PC-9 (cell line): Measurements from ENCODE around the gene ORMDL3. TPM values are rescaled to one million over a fixed set of nuclear protein-coding genes. Genes with fewer than 3 reads are reported as not detected.
A peak's percentile ranks its signal among the peaks of the same experiment; 100 is the strongest.

ENCODE experiments used
- Bru-seq: library from RNA; stranded (reverse); fragments of 400-500 nt; gene quantifications from one replicate; lab custom pipeline; 2021; lab: Mats Ljungman, UMichigan
- BruChase-seq, 2 experiments: library from RNA; stranded (reverse); fragments of 400-500 nt; gene quantifications; one replicate each; lab custom pipeline; 2021; lab: Mats Ljungman, UMichigan
- BruUV-seq: library from RNA; stranded (reverse); fragments of 400-500 nt; replicated peaks from 2 replicates; lab custom pipeline; 2021; lab: Mats Ljungman, UMichigan
- CTCF ChIA-PET: fragments of 300-600 bp; sonication (Branson Sonifier 250); formaldehyde crosslinking; loops from one replicate; lab custom pipeline; 2022; ENCODE audit warnings: antibody characterized with exemption; lab: Charles Lee
- POLR2A ChIA-PET: fragments of 300-600 bp; sonication (Branson Sonifier 250); formaldehyde crosslinking; loops from one replicate; lab custom pipeline; 2022; ENCODE audit warnings: antibody characterized with exemption; ENCODE audit not compliant: unreplicated experiment; lab: Charles Lee
- DNase-seq, 2 experiments: peaks; one replicate each; pipeline versions ENCODE4 v3.0.0 to v3.0.0-alpha.2; 2015 to 2022; ENCODE audit warnings: mixed read lengths in 1 of 2
- H2AFZ ChIP-seq: fragments of 200-600 bp; sonication (generic); 2 replicates; pipeline ENCODE4 v1.8.1; 2017; ENCODE audit warnings: antibody characterized with exemption
- H3F3A ChIP-seq: fragments of 200-600 bp; sonication (generic); 2 replicates; pipeline ENCODE4 v1.8.1; 2017; ENCODE audit warnings: antibody characterized with exemption, mild to moderate bottlenecking, low read depth; ENCODE audit not compliant: insufficient read depth
- H3K27ac ChIP-seq: fragments of 200-600 bp; sonication (generic); 2 replicates; pipeline ENCODE4 v1.6.1; 2016; ENCODE audit warnings: mixed run types
- H3K27me3 ChIP-seq: fragments of 200-600 bp; sonication (generic); 2 replicates; pipeline ENCODE4 v1.6.1; 2016; ENCODE audit warnings: low read depth, mixed run types; ENCODE audit not compliant: insufficient read depth
- H3K36me3 ChIP-seq: fragments of 200-600 bp; sonication (generic); 2 replicates; pipeline ENCODE4 v1.6.1; 2016; ENCODE audit warnings: low read depth, mixed run types
- H3K4me1 ChIP-seq: fragments of 200-600 bp; sonication (generic); replicated peaks from 2 replicates; pipeline ENCODE4 v1.6.1; 2016; ENCODE audit warnings: mixed run types; ENCODE audit not compliant: insufficient read depth
- H3K4me2 ChIP-seq: fragments of 200-600 bp; sonication (generic); 2 replicates; pipeline ENCODE4 v1.6.1; 2017; ENCODE audit warnings: mixed run types
- H3K4me3 ChIP-seq: fragments of 200-600 bp; sonication (generic); 2 replicates; pipeline ENCODE4 v1.6.1; 2016; ENCODE audit warnings: mixed run types
- H3K79me2 ChIP-seq: fragments of 200-600 bp; sonication (generic); 2 replicates; pipeline ENCODE4 v1.6.1; 2017; ENCODE audit warnings: low read depth, mixed run types
- H3K9me2 ChIP-seq: fragments of 200-600 bp; sonication (generic); 2 replicates; pipeline ENCODE4 v1.8.1; 2017; ENCODE audit warnings: mild to moderate bottlenecking; ENCODE audit not compliant: insufficient read depth
- H3K9me3 ChIP-seq: fragments of 200-600 bp; sonication (generic); 2 replicates; pipeline ENCODE4 v1.8.1; 2016; ENCODE audit warnings: low read depth; ENCODE audit not compliant: insufficient read depth
- H4K20me1 ChIP-seq: fragments of 200-600 bp; sonication (generic); 2 replicates; pipeline ENCODE4 v1.8.1; 2017; ENCODE audit not compliant: insufficient read depth
- CTCF ChIP-seq: fragments of 200-600 bp; sonication (generic); conservative IDR thresholded peaks from 2 replicates; pipeline ENCODE4 v1.6.1; 2017; ENCODE audit warnings: mixed run types, antibody characterized with exemption, mild to moderate bottlenecking, moderate library complexity
- EZH2 ChIP-seq: fragments of 200-600 bp; sonication (generic); IDR thresholded peaks from 2 replicates; pipeline ENCODE4 v1.8.0; 2017; ENCODE audit warnings: antibody characterized with exemption, low read depth
- intact Hi-C: fragments of 100-400 bp; cut with micrococcal nuclease; formaldehyde crosslinking; loops from one replicate; pipeline ENCODE4 v1.10.0; 2022; ENCODE audit not compliant: unreplicated experiment
- long read RNA-seq: library from polyadenylated mRNA; stranded (forward); transcript quantifications from one replicate; pipeline ENCODE4 v2.0.0, GENCODE V29; 2022
- total RNA-seq: library from RNA; stranded (reverse); gene quantifications from 2 replicates; pipeline ENCODE4 v1.2.3, GENCODE V29; 2021

Gene ORMDL3
- 51.1 and 68.1 TPM in 2 replicates for total RNA-seq
- Bru-seq, nascent RNA, result percentile 58 among the genes with signal in this experiment
- percentile 86 among the genes with signal in this experiment for BruChase-seq, experiment 1, labeled RNA remaining after a 2-hour chase
- BruChase-seq, experiment 2, labeled RNA remaining after a 6-hour chase, result percentile 91 among the genes with signal in this experiment
- long read RNA-seq, partial matches to known transcripts, result 0 of 1 reads
- long read RNA-seq, other reads (novel, unspliced or antisense), result 0 of 1 reads

- peaks cover 27% of the 10 kb centered on the region for H3F3A ChIP-seq
- no peaks in the 10 kb centered on the region for H3K27me3 ChIP-seq
- no peaks in the 10 kb centered on the region for H3K36me3 ChIP-seq
- no peaks in the 10 kb centered on the region for H3K9me3 ChIP-seq
- peaks cover 35% of the 10 kb centered on the region for H3K4me1 ChIP-seq
- peak within 1 kb of the TSS; percentile 95 for H3K4me2 ChIP-seq
- H3K4me3 ChIP-seq, result peak within 1 kb of the TSS; percentile 98
- H3K27ac ChIP-seq, result peak within 1 kb of the TSS; percentile 89
- BruUV-seq, result no TSS peak
- H4K20me1 ChIP-seq, result peaks cover 14% of the 10 kb centered on the region; the same call in 1 of the 2 replicates
- intact Hi-C loops, result loop anchor here (5.0 to 10.0 kb wide), 2 partner anchors 155 to 173 kb away; no protein-coding TSS in a partner anchor
- peak; percentile 77 to 88 for DNase-seq
- peaks cover 25% of the 10 kb centered on the region for H3K79me2 ChIP-seq
- ChIA-PET POLR2A (interaction anchor here (0.6 to 0.7 kb wide), 2 partner anchors 188 to 291 kb away, joined by 4 to 5 read pairs; no protein-coding TSS in a partner anchor), CTCF (no interaction called here)
- H2AFZ ChIP-seq, result peak within 1 kb of the TSS; percentile 97
- TF ChIP-seq CTCF (no peak), EZH2 (no peak)
- no peaks in the 10 kb centered on the region for H3K9me2 ChIP-seq
Observed at GRCh38 chr17:39927101-39927928, at the start of gene ORMDL3, which contains the start of gene LRRC3C. TSS of gene ORMDL3 (minus strand) at chr17:39927601. CDS start at chr17:39924203, 3,398 bp downstream. TSS of gene LRRC3C (plus strand) at chr17:39927732. CDS start at chr17:39941524, 13,792 bp downstream.

GRCh38 chr17:39975801-39976200 lies 48.4 kb upstream of the ORMDL3 start:
- Histone ChIP-seq H3K4me2 (no peak overlapping the region), H3K27me3 (0 out of 2 replicates have a peak, but pooled peaks cover 5% of the 10 kb centered on the region), H3K36me3 (no peaks in the 10 kb centered on the region), H3K4me3 (no peak overlapping the region), H3K9me2 (no peaks in the 10 kb centered on the region), H3F3A (no peaks in the 10 kb centered on the region), H3K27ac (no peak overlapping the region), H4K20me1 (no peaks in the 10 kb centered on the region), H2AFZ (no peak overlapping the region), H3K79me2 (peaks cover 1% of the 10 kb centered on the region), H3K9me3 (no peaks in the 10 kb centered on the region), H3K4me1 (no peaks in the 10 kb centered on the region)
- DNase-seq, result no peak
- intact Hi-C loops, result no loop called here
- CTCF ChIA-PET, result no interaction called here
- POLR2A ChIA-PET, result interaction anchor here (0.7 kb wide), 3 partner anchors 12 to 1421 kb away, joined by 3 to 6 read pairs (median 4); no protein-coding TSS in a partner anchor
- BruUV-seq, result no TSS peak
- no peak for TF ChIP-seq CTCF
- no peak for TF ChIP-seq EZH2

GRCh38 chr17:39974433-39974832 lies 47.0 kb upstream of the ORMDL3 start:
- CTCF ChIA-PET, result no interaction called here
- TF ChIP-seq CTCF, result no peak
- no peak for TF ChIP-seq EZH2
- intact Hi-C loops, result no loop called here

More at GRCh38 chr17:39974433-39974832, 47.0 kb upstream of the ORMDL3 start:
- Histone ChIP-seq H3K27ac (no peak overlapping the region), H4K20me1 (no peaks in the 10 kb centered on the region), H2AFZ (no peak overlapping the region), H3K4me1 (no peaks in the 10 kb centered on the region), H3F3A (no peaks in the 10 kb centered on the region), H3K27me3 (0 out of 2 replicates have a peak, but pooled peaks cover 8% of the 10 kb centered on the region), H3K9me2 (no peaks in the 10 kb centered on the region), H3K4me3 (no peak overlapping the region), H3K4me2 (no peak overlapping the region), H3K79me2 (no peaks in the 10 kb centered on the region), H3K36me3 (no peaks in the 10 kb centered on the region), H3K9me3 (no peaks in the 10 kb centered on the region)
- no TSS peak for BruUV-seq
- POLR2A ChIA-PET, result no interaction called here
- DNase-seq, result no peak
